ENCODE measurements around the gene CDCA7L. TPM values are rescaled to one million over a fixed set of nuclear protein-coding genes. Genes with fewer than 3 reads are reported as not detected.

CDCA7L gene
- total RNA-seq, 1 experiment from 2014 or later = 107 TPM

DNA sequence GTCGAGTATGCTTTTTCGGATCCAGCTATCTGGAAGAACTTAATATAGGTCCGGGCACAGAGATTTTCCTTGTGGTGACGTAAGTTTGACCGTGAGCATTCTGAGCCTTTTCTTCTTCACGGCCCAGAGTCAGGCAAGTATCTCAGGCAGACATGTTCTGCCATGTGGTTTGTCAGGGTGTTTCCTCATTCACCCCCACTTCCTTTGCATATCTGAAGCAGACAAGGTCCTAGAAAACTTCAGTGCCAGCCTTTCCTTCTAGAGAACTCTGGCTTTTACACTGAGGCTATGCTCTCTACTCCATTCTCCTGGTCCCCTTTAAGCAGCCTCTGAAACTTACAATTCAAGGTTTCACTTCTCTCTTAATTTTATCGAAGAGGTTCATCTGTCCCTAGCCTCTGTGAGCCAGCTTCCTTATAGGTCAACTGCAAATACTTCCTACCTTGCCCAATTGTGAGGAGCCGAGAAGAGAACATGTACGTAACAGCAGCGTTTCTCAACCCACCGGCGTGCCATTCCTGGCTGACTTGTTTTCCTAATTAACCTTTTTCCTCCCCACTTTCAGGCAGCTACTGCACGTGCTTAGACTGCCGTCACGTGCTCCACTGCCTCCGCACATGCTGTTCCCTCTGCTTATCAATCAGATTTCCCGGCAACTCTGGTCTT lies 47.3 kb downstream of the CDCA7L start (continued):
- TF ChIP-seq REST (IDR thresholded peaks at IDR 0.05; ENCODE audit: low read depth) = no peak
- no peak for TF ChIP-seq CBX3 (IDR thresholded peaks at IDR 0.05; ENCODE audit: low read depth)
- TF ChIP-seq, protein P1, sequence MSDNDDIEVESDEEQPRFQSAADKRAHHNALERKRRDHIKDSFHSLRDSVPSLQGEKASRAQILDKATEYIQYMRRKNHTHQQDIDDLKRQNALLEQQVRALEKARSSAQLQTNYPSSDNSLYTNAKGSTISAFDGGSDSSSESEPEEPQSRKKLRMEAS (IDR thresholded peaks at IDR 0.05) = no peak

DNA sequence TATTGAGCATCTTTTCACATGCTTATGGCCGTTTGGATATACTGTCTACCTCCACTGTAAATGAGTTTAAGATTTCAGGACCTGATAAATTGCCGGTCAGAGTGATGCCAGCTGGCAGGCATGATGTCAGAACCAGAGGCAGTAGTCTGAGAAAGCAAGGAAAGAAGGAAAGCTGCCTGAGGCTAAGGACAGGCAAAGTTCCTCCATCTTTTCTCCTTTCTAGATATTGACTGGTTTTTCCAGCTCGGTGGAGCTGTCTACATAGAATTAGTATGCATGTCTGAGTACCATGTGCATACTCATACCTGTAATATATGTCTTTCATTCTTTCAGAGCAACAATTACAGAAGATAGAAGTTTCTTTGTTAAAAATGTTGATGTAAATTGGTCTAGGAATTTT lies 52.3 kb downstream of the CDCA7L start:
- TF ChIP-seq, protein P1 (IDR thresholded peaks at IDR 0.05) = no peak
- no peak for TF ChIP-seq FOSL1 (IDR thresholded peaks at IDR 0.05; ENCODE audit: low read depth)
- no peak for TF ChIP-seq TCF7L2 (IDR thresholded peaks at IDR 0.05; ENCODE audit: borderline replicate concordance, extremely low read depth, insufficient read depth, insufficient read length)
- no peaks in the 10 kb centered on the region for H3K9me3 ChIP-seq (ENCODE audit: control insufficient read depth in 1 of 2, insufficient read depth in 1 of 2, low read depth in 1 of 2, low read length in 2 of 2)
- H3K79me2 ChIP-seq (ENCODE audit: insufficient read depth, low read length) = no peaks in the 10 kb centered on the region
- H2AFZ ChIP-seq (ENCODE audit: low read depth, low read length, poor library complexity, severe bottlenecking) = no peak overlapping the region
- H3K4me1 ChIP-seq (ENCODE audit: control insufficient read depth in 1 of 2, insufficient read depth in 2 of 2, low read length in 2 of 2) = no peaks in the 10 kb centered on the region
- H3K9me2 ChIP-seq (ENCODE audit: insufficient read depth) = no peaks in the 10 kb centered on the region
- no peaks in the 10 kb centered on the region for H3K36me3 ChIP-seq (ENCODE audit: control insufficient read depth in 1 of 2, insufficient read depth in 2 of 2, low read length in 2 of 2)
- POLR2A ChIA-PET = no interaction called here
- BruUV-seq (replicated peaks) = no TSS peak
- no peak for ATAC-seq
- no peak overlapping the region for H3K4me2 ChIP-seq (ENCODE audit: low read length)
- no peaks in the 10 kb centered on the region for H4K20me1 ChIP-seq (ENCODE audit: insufficient read depth)
- H3K9ac ChIP-seq (ENCODE audit: low read length) = no peak overlapping the region
- H3K27ac ChIP-seq (ENCODE audit: low read depth, low read length) = no peak overlapping the region
- RAD21 ChIA-PET (ENCODE audit: low non-redundant PET in 1 of 2, low total read pairs in 2 of 2, uncharacterized antibody in 2 of 2, unreplicated experiment in 2 of 2) = no interaction called here
- intact Hi-C loops (cut with micrococcal nuclease) = no loop called here
- no peak for DNase-seq (ENCODE audit: low read depth, low spot score)
- CTCF ChIA-PET = no interaction called here
- no peaks in the 10 kb centered on the region for H3K27me3 ChIP-seq (ENCODE audit: insufficient read depth, low read length)
- H3K4me3 ChIP-seq (replicated peaks in 1 of 2; ENCODE audit: low read depth in 1 of 2, low read length in 2 of 2) = no peak overlapping the region
